Vagina (tissue), 2 donors: ENCODE results near the gene SBNO1. TPM values are rescaled to one million over a fixed set of nuclear protein-coding genes. Genes with fewer than 3 reads are reported as not detected.
"Not testable (repeated sequence)": the region's sequence is repeated elsewhere in the genome, so short reads cannot be mapped to it uniquely, and the experiment has no call there.

Experiments used
- DNase-seq, 2 donors: peaks; one replicate each; pipeline ENCODE4 v3.0.0-alpha.2; 2017; ENCODE audit errors: extremely low spot score in 2 of 2
- H3K27ac ChIP-seq: fragments of 200-600 bp; sonication (generic); one replicate; pipeline ENCODE4 v1.5.1; 2019
- H3K27me3 ChIP-seq: fragments of 200-600 bp; sonication (generic); one replicate; pipeline ENCODE4 v1.5.1; 2019
- H3K36me3 ChIP-seq, 2 donors: fragments of 200-600 bp; sonication (generic); one replicate each; pipeline ENCODE4 v1.5.1; 2017 to 2019
- H3K4me1 ChIP-seq: fragments of 200-600 bp; sonication (generic); one replicate; pipeline ENCODE4 v1.5.1; 2019
- H3K4me3 ChIP-seq, 2 donors: fragments of 200-600 bp; sonication (generic); 1 replicate in 1 of 2; 2 replicates in 1 of 2; pipeline ENCODE4 v1.5.1; 2016 to 2019
- H3K9me3 ChIP-seq: fragments of 200-600 bp; sonication (generic); one replicate; pipeline ENCODE4 v1.5.1; 2019
- POLR2A ChIP-seq, 2 donors: fragments of 450-650 bp; IDR thresholded peaks; one replicate each; pipeline ENCODE4 v1.6.1; 2017; ENCODE audit warnings: antibody characterized with exemption in 2 of 2, mild to moderate bottlenecking in 2 of 2, moderate library complexity in 2 of 2
- POLR2AphosphoS5 ChIP-seq, 2 donors: sonication (generic); formaldehyde crosslinking; IDR thresholded peaks; one replicate each; pipeline ENCODE4 v1.9.0; 2017; ENCODE audit warnings: antibody characterized with exemption in 2 of 2, mild to moderate bottlenecking in 2 of 2, low read depth in 1 of 2; ENCODE audit not compliant: insufficient read depth in 1 of 2
- intact Hi-C: fragments of 100-400 bp; cut with DNase I; formaldehyde crosslinking; loops from one replicate; pipeline ENCODE4 v1.15.1; 2023
- total RNA-seq: library from RNA; depleted of rRNA; stranded (reverse); fragments of >200 nt; gene quantifications from one replicate; pipeline ENCODE4 v1.2.3, GENCODE V29; 2016
- TF ChIP-seq, protein P1 (sequence below), 3 experiments: fragments of 450-650 bp in 2 of 3; fragments of 200-600 bp in 1 of 3; sonication (generic) in 1 of 3; IDR thresholded peaks; one replicate each; pipeline ENCODE4 v1.5.1; 2017 to 2019; ENCODE audit warnings: antibody characterized with exemption in 3 of 3, mild to moderate bottlenecking in 2 of 3, moderate library complexity in 2 of 3

SBNO1 gene
- total RNA-seq, 1 donor from 2014 or later = 15.0 TPM

DNA sequence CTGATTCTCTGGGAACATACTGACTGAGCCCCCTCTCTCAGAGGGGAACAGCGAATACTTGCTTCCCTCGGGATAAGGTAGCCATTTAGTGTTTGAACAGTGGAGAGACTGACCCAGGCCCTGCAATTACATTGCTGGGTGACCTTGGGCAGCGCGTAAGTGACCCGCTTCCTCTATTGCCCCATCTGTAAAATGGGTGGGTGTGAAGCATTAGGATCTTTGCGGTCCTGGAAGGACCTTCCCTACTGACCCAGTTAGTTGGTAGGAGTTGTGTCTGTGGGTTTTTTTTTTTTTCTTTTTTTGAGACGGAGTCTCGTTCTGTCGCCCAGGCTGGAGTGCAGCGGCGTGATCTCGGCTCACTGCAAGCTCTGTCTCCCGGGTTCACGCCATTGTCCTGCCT is 18.0 kb upstream of the SBNO1 start:
- no peak overlapping the region for H3K27ac ChIP-seq
- peaks cover 23% of the 10 kb centered on the region for H3K4me1 ChIP-seq
- intact Hi-C loops = loop anchor here (10.0 kb wide), 1 partner anchor 118 kb away; no protein-coding TSS in a partner anchor
- no peaks in the 10 kb centered on the region for H3K9me3 ChIP-seq
- DNase-seq = no peak
- H3K36me3 ChIP-seq = no peaks in the 10 kb centered on the region
- TF ChIP-seq POLR2AphosphoS5 (IDR thresholded peaks at IDR 0.05; ENCODE audit: insufficient read depth in 1 of 2, low read depth in 1 of 2) (no peak), POLR2A (IDR thresholded peaks at IDR 0.05) (no peak)
- TF ChIP-seq, protein P1, sequence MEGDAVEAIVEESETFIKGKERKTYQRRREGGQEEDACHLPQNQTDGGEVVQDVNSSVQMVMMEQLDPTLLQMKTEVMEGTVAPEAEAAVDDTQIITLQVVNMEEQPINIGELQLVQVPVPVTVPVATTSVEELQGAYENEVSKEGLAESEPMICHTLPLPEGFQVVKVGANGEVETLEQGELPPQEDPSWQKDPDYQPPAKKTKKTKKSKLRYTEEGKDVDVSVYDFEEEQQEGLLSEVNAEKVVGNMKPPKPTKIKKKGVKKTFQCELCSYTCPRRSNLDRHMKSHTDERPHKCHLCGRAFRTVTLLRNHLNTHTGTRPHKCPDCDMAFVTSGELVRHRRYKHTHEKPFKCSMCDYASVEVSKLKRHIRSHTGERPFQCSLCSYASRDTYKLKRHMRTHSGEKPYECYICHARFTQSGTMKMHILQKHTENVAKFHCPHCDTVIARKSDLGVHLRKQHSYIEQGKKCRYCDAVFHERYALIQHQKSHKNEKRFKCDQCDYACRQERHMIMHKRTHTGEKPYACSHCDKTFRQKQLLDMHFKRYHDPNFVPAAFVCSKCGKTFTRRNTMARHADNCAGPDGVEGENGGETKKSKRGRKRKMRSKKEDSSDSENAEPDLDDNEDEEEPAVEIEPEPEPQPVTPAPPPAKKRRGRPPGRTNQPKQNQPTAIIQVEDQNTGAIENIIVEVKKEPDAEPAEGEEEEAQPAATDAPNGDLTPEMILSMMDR (IDR thresholded peaks at IDR 0.05) = no peak
- H3K4me3 ChIP-seq = no peak overlapping the region
- H3K27me3 ChIP-seq = no peaks in the 10 kb centered on the region

DNA sequence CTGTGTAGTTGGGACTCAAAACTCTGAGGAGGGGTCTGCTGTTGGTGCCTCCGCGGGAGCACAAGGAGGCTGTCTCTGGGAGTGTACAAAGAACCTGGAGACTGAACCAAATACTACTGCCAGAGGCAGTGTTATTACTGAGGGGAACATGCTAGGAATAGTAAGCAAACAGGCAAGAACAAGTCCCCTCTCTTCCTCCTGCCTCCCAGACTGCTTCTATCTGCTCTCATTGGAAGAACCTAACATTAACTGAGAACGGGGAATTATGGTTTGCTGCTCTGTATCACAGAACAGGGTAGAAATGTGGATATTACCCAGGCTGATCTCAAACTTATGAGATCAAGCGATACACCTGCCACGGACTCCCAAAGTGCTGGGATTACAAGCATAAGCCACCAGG is 14.7 kb upstream of the SBNO1 start:
- Histone ChIP-seq H3K36me3 (no peaks in the 10 kb centered on the region), H3K27ac (no peak overlapping the region), H3K9me3 (no peaks in the 10 kb centered on the region), H3K27me3 (no peaks in the 10 kb centered on the region), H3K4me3 (no peak overlapping the region), H3K4me1 (peaks cover 8% of the 10 kb centered on the region)
- no peak for DNase-seq
- intact Hi-C loops = no loop called here
- no peak for TF ChIP-seq POLR2A (IDR thresholded peaks at IDR 0.05)
- TF ChIP-seq POLR2AphosphoS5 (IDR thresholded peaks at IDR 0.05; ENCODE audit: insufficient read depth in 1 of 2, low read depth in 1 of 2) = no peak
- TF ChIP-seq, protein P1 (IDR thresholded peaks at IDR 0.05) = no peak

GRCh38 chr12:123372415-123372814 is 7.8 kb upstream of the SBNO1 start:
- H3K36me3 ChIP-seq, H3K27me3 ChIP-seq, DNase-seq, H3K4me1 ChIP-seq, H3K9me3 ChIP-seq, H3K27ac ChIP-seq, intact Hi-C loops, H3K4me3 ChIP-seq: not testable (repeated sequence)

GRCh38 chr12:123371667-123372368 is 7.2 kb upstream of the SBNO1 start:
- H3K4me3 ChIP-seq, H3K9me3 ChIP-seq, H3K4me1 ChIP-seq, H3K36me3 ChIP-seq, H3K27me3 ChIP-seq, H3K27ac ChIP-seq, DNase-seq, intact Hi-C loops: not testable (repeated sequence)

- Histone ChIP-seq H3K9me3 (no peaks in the 10 kb centered on the region), H3K4me3 (no peak overlapping the region), H3K36me3 (no peaks in the 10 kb centered on the region), H3K4me1 (peaks cover 7% of the 10 kb centered on the region), H3K27ac (no peak overlapping the region), H3K27me3 (no peaks in the 10 kb centered on the region)
- intact Hi-C loops = no loop called here
- TF ChIP-seq, protein P1 (IDR thresholded peaks at IDR 0.05) = no peak
- no peak for TF ChIP-seq POLR2A (IDR thresholded peaks at IDR 0.05)
- no peak for TF ChIP-seq POLR2AphosphoS5 (IDR thresholded peaks at IDR 0.05; ENCODE audit: insufficient read depth in 1 of 2, low read depth in 1 of 2)
- no peak for DNase-seq
Measured at GRCh38 chr12:123369229-123369628, 4.6 kb upstream of the SBNO1 start.

- H3K9me3 ChIP-seq, H3K4me3 ChIP-seq, H3K36me3 ChIP-seq, intact Hi-C loops, H3K27me3 ChIP-seq, H3K27ac ChIP-seq, DNase-seq: not testable (repeated sequence)
- H3K4me1 ChIP-seq = peaks cover 14% of the 10 kb centered on the region
Measured at GRCh38 chr12:123368431-123368830, 3.8 kb upstream of the SBNO1 start.
